GM23248 (cell line): Measurements from ENCODE around the gene RBP5.

Experiments
- EZH2 ChIP-seq: fragments of 200-600 bp; sonication (generic); IDR thresholded peaks from 2 replicates; pipeline ENCODE4 v1.6.1; 2018; ENCODE audit warnings: antibody characterized with exemption, mild to moderate bottlenecking; ENCODE audit not compliant: insufficient read depth, poor library complexity, severe bottlenecking
- EZH2phosphoT487 ChIP-seq: fragments of 200-600 bp; sonication (generic); IDR thresholded peaks from 2 replicates; pipeline ENCODE4 v1.6.1; 2018; ENCODE audit warnings: antibody characterized with exemption, moderate library complexity, mild to moderate bottlenecking, low read depth; ENCODE audit not compliant: insufficient read depth

DNA sequence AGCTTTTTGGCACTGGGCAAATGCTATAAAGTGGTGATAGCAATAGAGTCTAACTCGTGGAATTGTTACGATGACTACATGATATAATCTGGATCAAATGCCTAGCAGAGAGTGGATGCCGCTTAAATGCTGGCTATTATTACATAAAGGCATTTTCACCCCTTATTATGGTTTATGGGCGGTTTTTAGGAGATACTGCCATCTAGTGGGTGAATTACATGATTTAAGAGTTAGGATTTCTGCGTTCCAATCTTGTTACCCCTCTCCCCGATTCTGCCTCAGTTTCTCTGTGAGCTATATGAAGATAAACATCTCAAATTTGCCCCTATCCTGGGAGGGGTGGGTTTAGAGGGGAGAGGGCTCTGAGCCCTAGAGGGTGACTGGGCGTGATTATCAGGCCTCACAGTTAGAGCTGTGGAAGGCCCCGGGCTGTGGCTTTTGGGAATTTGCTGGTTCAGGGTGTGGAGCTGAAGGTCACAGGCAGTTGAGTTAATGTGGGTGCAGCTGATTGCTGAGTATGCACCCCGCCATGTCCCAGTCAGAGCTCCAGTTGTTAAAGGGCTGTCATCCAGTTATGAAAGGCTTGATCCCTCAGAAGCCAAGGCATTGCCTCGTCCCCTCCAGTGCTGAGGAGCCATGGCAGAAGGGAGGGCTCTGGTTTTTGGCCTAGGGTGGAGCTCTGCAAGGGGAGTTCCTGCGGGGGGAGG lies 15.9 kb upstream of the RBP5 start:
- no peak for TF ChIP-seq EZH2
- no peak for TF ChIP-seq EZH2phosphoT487
